Head of caudate nucleus (tissue), 42 donors: ENCODE measurements around the gene ACTN4.

ENCODE experiments used
- DNase-seq, 42 donors: peaks; one replicate each; pipeline versions ENCODE4 v3.0.0 to v3.0.0-alpha.2; 2020 to 2021; ENCODE audit warnings: mixed read lengths in 7 of 42
- intact Hi-C: fragments of 100-400 bp; cut with DNase I; formaldehyde crosslinking; loops from one replicate; pipeline ENCODE4 v1.15.0; 2022

The ACTN4 gene

DNA sequence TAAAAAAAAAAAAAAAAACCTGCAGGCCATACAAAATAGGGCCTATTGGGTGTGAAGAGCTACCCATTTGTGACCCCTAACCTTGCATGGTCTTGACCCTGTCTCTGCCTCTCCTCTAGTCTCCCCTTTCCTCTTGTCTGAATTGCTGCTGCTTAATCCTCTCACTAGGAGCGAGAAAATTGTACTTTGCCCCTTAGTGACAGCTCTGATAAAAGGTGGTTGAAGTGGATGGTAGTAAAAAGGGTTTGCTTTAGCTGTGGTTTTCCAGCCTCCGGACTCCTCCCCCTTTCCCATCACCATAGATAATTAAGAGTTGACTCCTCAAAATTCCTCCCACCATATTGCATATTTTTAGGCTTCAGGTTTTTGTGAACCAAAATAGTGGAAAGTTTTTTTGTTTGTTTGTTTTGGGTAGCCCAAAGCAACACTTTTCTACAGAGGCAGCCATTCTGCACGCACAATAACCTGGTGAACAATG lies 23.5 kb downstream of the ACTN4 start:
- DNase-seq: no peak
- intact Hi-C loops: no loop called here

DNA sequence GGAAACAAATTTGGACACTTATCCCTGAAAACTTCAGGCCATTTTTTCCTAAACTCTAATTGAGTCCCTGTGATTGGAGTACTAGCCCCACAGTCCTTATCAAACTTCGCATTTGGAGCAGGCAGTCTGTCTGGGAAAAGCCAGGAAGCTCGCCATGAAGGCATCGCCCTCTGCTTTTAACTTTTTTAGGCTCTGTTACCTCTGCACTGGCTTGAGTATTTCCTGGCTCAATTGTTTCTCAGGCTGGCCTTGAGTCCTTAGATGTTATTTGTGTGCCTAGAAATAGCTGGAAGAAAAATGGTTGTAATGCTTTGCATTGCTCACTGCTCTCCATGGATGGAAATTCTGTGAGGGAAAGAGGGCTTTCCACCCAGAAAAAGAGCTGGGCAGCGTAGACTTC lies 24.2 kb downstream of the ACTN4 start:
- intact Hi-C loops: no loop called here
- no peak for DNase-seq

GRCh38 chr19:38673030-38673429 lies 25.6 kb downstream of the ACTN4 start:
- intact Hi-C loops: no loop called here
- DNase-seq: no peak

DNA sequence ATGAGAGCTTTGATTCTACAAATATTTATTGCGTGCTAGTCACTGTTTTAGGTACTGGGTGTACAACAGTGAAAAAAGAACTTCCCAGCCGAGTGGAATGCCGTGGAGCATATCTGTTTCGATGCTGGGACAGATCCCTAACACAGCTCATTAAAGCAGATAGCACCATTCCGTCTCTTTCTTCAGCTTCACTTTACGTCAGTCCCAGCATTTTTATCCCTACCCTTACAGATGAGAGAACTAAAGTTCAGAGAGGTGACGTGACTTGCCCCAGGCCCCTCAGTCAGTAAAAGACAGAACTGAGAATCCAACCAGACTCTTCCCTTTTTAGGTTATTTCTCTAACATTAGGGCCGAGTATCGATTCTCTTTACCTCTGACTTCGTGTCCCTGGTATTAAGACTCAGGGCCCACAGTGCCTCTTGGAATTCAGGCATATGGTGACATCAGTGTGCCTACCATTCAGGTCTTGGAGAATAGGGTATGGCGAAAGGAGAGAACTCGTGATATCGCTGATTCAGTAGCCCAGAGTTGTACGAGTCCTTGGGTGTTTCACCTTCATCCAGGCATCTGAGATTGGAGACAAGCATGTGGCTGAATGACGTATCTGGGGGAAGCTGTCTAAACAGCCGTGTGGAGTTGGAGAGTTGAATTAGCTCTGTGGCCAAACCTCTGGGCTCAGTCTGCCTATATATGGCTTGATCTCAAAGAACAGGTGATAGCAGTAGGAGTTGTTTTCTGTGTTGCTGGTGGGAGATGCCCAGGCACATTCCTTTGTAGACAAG lies 27.1 kb downstream of the ACTN4 start:
- intact Hi-C loops: no loop called here
- no peak for DNase-seq

DNA sequence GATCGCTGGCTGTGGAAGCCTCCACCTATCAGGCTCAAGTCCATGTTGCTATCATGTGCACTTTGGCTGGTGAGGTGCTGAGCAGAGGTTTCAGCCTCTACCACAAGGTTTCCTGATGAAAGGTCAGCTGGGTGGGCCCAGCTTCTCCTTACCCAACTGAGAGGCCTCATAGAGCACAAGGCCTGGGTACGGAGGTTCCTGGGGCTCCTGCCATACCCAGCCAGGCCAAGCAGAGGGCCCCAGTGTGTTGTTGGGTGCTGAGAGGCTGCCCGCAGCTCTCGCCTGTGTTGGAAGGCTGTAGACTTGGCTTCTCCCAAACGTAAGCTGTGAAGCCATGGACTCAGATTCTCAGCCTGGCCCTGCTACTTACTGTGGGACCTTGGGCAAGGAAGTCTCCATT lies 28.2 kb downstream of the ACTN4 start:
- peak in 17 of 42 donors; percentile 36 to 80 (median 61) for DNase-seq

DNA sequence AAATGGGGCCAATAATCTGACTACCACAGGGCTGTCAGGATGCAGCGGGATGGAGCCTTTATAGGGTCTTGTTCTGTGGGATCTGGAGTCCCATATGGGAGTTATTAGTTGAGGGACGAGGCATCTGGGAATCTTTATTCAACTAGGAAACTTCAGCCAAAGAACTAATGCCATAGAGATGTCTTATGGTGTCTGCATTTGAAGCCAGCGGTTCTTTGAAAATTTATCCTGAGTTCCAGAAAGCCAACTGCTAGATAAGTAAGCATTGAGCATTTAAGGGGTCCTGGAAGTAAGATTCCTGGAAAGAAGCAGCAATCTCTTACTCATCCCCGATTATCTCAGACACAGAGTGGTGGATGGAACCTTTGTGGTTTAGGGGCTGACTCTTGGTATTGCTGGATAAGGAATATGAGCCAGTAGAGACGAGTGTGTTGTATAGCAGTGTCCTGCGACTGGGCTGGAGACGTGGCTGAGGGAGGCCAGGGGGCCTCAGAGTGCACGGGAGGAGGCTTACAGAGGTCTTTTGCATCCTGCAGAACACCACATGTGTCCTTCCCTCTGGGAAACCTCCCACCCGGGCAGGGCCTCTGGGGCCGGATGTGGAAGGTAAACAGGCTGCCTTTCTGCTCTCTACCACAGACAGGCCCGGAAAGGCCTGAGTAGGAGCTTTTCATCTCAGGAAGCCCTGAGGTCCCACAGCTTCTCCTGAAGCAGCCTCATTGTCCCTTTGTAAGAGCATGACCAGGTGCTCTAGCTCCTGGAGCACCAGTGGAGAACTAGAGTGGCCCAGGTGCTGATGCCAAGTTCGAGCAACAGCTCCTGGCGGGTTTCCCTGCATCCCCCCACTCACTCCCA lies 28.8 kb downstream of the ACTN4 start:
- intact Hi-C loops: no loop called here
- DNase-seq: no peak

More for the DNA sequence above, 28.2 kb downstream of the ACTN4 start:
- intact Hi-C loops: no loop called here

DNA sequence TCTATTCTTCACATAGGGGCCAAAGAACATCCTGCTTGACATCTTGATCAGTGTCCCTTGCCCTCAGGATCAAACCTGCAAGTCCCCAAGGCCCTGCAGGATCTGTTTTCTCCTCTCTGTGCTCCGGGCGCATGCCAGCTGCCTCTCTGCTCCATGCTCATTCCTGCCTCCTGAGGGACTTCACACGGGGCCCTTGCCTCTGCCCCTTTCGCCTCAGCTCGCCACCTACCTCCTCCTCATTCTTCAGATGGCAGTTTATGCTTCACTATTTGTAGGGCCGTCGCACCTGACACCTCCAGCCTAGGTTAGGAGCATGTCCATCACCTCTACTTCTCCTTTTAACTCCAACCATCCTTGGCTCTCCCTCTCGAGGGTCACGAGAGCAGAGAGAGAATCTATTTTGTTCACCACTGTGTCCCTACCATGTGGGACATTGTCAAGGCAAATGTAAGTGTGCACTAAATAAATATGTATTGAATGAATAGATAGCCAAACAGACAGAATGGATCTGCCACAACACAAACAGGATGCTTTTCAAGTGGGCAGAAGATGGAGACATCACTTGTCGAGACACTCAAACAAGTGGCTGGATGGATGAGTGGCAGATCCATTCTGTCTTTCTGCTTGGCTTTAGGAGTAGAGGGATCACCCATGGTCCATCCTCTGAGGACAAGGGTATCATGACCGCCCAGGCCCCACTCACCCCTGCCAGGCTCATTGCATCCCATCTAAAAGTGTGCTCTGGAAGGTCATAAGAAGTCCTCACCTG lies 29.6 kb downstream of the ACTN4 start:
- no peak for DNase-seq
- intact Hi-C loops: no loop called here

DNA sequence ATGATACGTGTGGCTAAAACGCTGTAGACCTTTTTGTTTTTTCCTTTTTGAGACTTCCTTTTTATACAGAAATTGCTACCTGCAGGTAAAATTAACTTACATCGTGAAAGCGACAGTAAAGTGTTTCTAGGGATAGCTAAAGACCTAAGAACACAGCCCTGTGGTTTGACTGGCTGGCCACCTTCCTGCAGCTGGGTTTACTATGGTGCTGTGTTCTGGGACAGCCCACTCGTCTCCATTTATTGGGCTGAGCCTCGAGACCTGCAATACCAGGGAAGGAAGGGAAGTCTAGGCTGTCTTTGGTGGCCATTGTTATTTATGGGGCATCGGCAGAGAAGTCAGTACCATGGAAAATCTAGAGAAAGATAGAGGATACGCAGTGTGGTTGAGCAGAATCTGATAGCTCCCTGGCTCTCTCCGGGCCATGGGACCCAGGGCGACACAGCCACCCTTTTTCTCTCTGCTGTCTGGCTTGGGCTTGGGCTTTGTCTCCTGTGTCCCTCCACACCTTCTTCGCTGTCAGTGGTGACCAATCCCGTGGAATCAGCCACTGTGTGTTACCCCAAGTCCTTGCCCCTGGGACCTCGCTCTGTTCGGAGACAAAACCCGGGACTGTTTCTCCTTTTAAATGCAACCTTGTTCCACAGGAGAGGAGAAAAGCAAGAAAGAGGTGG lies 30.9 kb downstream of the ACTN4 start:
- DNase-seq: no peak
- intact Hi-C loops: no loop called here

GRCh38 chr19:38678891-38679494 lies 31.5 kb downstream of the ACTN4 start:
- DNase-seq: no peak
- intact Hi-C loops: no loop called here

DNA sequence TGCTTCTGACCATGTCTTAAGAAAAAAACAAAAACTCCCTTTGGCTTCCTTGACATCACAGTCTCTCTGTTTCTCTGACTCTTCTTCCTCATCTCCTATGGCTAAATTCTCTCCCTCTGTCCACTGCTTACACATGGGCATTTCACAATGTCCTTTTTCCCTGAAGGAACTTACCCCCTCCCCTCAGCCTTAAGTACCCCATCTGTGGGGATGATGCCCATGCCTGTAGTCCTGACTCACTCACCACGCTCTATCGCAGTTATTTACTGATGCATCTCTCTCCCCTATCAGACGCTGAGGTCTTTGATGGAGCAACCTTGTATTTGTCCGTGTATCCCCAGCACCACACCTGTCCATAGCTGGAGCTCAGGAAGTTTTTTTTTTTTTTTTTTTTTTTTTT lies 32.4 kb downstream of the ACTN4 start:
- no peak for DNase-seq
- intact Hi-C loops: no loop called here

- no peak for DNase-seq
- intact Hi-C loops: no loop called here
These were observed 34.9 kb downstream of the ACTN4 start for GRCh38 chr19:38682195-38682867.

GRCh38 chr19:38682872-38683392 lies 35.5 kb downstream of the ACTN4 start:
- DNase-seq: no peak
- intact Hi-C loops: no loop called here

DNA sequence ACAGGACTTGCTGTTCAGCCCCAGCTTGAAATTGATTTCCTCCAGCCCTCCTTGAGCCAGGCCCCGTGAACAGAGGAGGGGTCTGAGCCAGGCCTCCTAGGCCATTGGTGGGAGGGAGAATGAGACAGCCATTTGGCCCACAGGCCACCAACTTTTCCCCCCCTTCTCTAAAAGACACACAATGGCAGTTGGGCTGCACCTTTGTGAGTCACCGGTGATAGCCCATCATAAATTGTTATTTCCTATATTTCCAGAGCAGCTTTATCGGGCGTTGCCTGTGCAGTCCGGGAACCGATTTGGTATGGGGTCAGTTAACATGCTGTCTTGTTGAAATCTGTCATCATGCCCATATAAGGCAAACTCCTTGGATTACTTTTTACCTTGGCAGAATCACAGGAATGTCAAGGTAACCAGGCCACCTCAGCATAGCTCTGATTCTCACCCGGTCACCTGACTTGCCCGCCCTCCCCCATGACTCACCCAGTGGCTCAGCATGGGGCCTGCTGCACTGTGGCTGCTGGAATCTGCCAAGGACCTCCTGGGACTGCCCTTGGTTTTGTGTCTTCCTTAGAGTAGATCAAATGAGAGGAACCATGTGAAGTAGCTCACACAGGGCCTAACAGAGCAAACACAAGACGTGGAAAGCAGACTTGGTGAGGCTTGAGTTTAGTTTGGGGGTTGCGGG lies 36.1 kb downstream of the ACTN4 start:
- peak in 37 of 42 donors; percentile 27 to 88 (median 67) for DNase-seq
- intact Hi-C loops: no loop called here

- intact Hi-C loops: no loop called here
- DNase-seq: no peak
These were observed 36.8 kb downstream of the ACTN4 start for GRCh38 chr19:38684078-38684861.

- intact Hi-C loops: no loop called here
- no peak for DNase-seq
These were observed 37.6 kb downstream of the ACTN4 start for GRCh38 chr19:38684862-38685665.
